Right lobe of liver (tissue), 4 donors: ENCODE measurements around the gene PLEKHM2.

Experiments
- POLR2A ChIP-seq: fragments of 450-650 bp; IDR thresholded peaks from one replicate; pipeline ENCODE4 v1.6.1; 2017; ENCODE audit warnings: antibody characterized with exemption, mild to moderate bottlenecking
- TF ChIP-seq, protein P1 (sequence below), 4 donors: fragments of 200-600 bp in 3 of 4; fragments of 450-650 bp in 1 of 4; IDR thresholded peaks; one replicate each; pipeline versions ENCODE4 v1.5.1 to v1.8.0; 2016 to 2022; ENCODE audit warnings: antibody characterized with exemption in 4 of 4, mild to moderate bottlenecking in 2 of 4
- donor health status: DM: no; HTN: no; CAD: no.
- donor health status: DM: no; HTN: no; CAD: no.
- donor health status: DM: no; HTN: yes; CAD: no.

DNA sequence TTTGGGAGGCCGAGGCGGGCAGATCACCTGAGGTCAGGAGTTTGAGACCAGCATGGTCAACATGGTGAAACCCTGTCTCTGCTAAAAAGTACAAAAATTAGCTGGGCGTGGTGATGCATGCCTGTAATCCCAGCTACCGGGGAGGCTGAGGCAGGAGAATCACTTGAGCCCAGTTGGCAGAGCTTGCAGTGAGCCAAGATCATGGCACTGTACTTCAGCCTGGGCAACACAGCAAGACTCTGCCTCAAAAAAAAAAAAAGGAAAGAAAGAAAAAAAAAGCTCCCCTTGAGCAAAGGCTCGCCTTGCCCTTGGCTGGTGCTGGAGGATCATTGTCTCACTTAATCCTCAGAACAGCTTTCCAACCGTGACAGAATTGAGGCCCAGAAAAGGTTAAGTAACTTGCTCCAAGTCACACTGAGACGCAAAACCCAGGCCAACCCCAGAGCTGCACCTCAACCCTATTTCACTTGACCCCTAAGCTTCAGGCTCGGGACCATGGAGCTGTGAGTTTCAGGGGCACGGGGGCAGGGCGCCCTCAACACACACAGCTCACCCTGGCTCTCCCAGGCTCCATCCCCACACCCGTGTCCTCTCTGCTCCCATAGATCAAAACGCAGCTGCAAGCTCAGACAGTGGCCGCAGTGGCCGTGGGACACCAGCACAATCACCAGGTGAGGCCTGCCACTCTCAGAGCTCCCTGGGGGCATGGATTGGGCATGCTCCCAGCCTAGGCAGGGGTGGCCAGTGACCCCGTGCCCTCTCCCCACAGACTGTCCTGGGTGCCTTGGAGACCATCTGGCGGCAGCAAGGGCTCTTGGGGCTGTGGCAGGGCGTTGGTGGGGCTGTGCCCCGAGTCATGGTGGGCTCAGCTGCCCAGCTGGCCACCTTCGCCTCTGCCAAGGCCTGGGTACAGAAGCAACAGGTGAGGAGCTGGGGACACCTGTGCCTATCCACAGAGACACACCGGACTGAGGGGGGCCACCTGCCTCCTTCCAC, 53.5 kb downstream of the PLEKHM2 start:
- no peak for TF ChIP-seq POLR2A
- TF ChIP-seq, protein P1, sequence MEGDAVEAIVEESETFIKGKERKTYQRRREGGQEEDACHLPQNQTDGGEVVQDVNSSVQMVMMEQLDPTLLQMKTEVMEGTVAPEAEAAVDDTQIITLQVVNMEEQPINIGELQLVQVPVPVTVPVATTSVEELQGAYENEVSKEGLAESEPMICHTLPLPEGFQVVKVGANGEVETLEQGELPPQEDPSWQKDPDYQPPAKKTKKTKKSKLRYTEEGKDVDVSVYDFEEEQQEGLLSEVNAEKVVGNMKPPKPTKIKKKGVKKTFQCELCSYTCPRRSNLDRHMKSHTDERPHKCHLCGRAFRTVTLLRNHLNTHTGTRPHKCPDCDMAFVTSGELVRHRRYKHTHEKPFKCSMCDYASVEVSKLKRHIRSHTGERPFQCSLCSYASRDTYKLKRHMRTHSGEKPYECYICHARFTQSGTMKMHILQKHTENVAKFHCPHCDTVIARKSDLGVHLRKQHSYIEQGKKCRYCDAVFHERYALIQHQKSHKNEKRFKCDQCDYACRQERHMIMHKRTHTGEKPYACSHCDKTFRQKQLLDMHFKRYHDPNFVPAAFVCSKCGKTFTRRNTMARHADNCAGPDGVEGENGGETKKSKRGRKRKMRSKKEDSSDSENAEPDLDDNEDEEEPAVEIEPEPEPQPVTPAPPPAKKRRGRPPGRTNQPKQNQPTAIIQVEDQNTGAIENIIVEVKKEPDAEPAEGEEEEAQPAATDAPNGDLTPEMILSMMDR (IDR thresholded peaks at IDR 0.05), result no peak
